Spleen (tissue), 11 donors: Measurements from ENCODE around the gene NMNAT3. TPM values are rescaled to one million over a fixed set of nuclear protein-coding genes. Genes with fewer than 3 reads are reported as not detected.

ENCODE experiments used
- DNase-seq: peaks from one replicate; pipeline ENCODE4 v3.0.0-alpha.2; 2020
- H3K27ac ChIP-seq, 8 donors: fragments of 200-600 bp; sonication (generic) in 7 of 8; 1 replicate in 4 of 8; 2 replicates in 4 of 8; pipeline versions ENCODE4 v1.5.0 to v1.8.0; 2016 to 2021; ENCODE audit warnings: inconsistent platforms in 4 of 8, mild to moderate bottlenecking in 4 of 8, moderate library complexity in 1 of 8
- H3K27me3 ChIP-seq, 7 donors: fragments of 200-600 bp; sonication (generic) in 6 of 7; replicated peaks in 1 of 7; 1 replicate in 4 of 7; 2 replicates in 3 of 7; pipeline versions ENCODE4 v1.5.0 to v1.8.0; 2016 to 2021; ENCODE audit warnings: inconsistent platforms in 3 of 7, mild to moderate bottlenecking in 1 of 7
- H3K36me3 ChIP-seq, 6 donors: fragments of 200-600 bp; sonication (generic) in 5 of 6; 1 replicate in 4 of 6; 2 replicates in 2 of 6; pipeline versions ENCODE4 v1.5.0 to v1.8.0; 2016 to 2021; ENCODE audit warnings: inconsistent platforms in 2 of 6
- H3K4me1 ChIP-seq, 6 donors: fragments of 200-600 bp; sonication (generic) in 5 of 6; 1 replicate in 3 of 6; 2 replicates in 3 of 6; pipeline versions ENCODE4 v1.5.0 to v1.8.0; 2016 to 2021; ENCODE audit warnings: inconsistent platforms in 3 of 6
- H3K4me3 ChIP-seq, 8 donors: fragments of 200-600 bp; sonication (generic) in 7 of 8; 1 replicate in 4 of 8; 2 replicates in 4 of 8; pipeline versions ENCODE4 v1.5.0 to v1.8.0; 2016 to 2021; ENCODE audit warnings: inconsistent platforms in 4 of 8, mild to moderate bottlenecking in 4 of 8, moderate library complexity in 2 of 8
- H3K9me3 ChIP-seq, 8 donors: fragments of 200-600 bp; sonication (generic) in 7 of 8; 1 replicate in 4 of 8; 2 replicates in 4 of 8; pipeline versions ENCODE4 v1.5.0 to v1.8.0; 2016 to 2021; ENCODE audit warnings: inconsistent platforms in 4 of 8
- CTCF ChIP-seq, 11 experiments: fragments of 200-600 bp in 7 of 11; fragments of 450-650 bp in 4 of 11; sonication (generic) in 4 of 11; IDR thresholded peaks in 8 of 11; conservative IDR thresholded peaks in 3 of 11; 1 replicate in 7 of 11; 2 replicates in 4 of 11; pipeline versions ENCODE4 v1.4.0 to v1.8.0; 2016 to 2021; ENCODE audit warnings: antibody characterized with exemption in 11 of 11, inconsistent platforms in 4 of 11, mild to moderate bottlenecking in 1 of 11
- POLR2A ChIP-seq, 3 donors: fragments of 450-650 bp; IDR thresholded peaks; one replicate each; pipeline ENCODE4 v1.5.1; 2017; ENCODE audit warnings: antibody characterized with exemption in 3 of 3, mild to moderate bottlenecking in 1 of 3
- POLR2AphosphoS5 ChIP-seq, 3 donors: sonication (generic); formaldehyde crosslinking; IDR thresholded peaks; one replicate each; pipeline ENCODE4 v1.5.1; 2017; ENCODE audit warnings: antibody characterized with exemption in 3 of 3
- WGBS, 5 donors: extraction: QIAGEN DNeasy Blood & Tissue Kit in 3 of 5; methylation state at CpG; one replicate each; pipeline versions ENCODE4 v1.1.5 to v1.1.7; 2013 to 2018; 5-methylcytosine and 5-hydroxymethylcytosine counted together
- intact Hi-C: fragments of 100-400 bp; cut with DNase I; formaldehyde crosslinking; loops from one replicate; pipeline ENCODE4 v1.15.0; 2023; ENCODE audit warnings: low total_unique reads
- polyA plus RNA-seq, 3 donors: library from polyadenylated mRNA; stranded (reverse); fragments of 200-250 nt; gene quantifications; one replicate each; pipeline ENCODE4 v1.2.1, GENCODE V29; 2013
- small RNA-seq, 4 donors: library from RNA; depleted of rRNA; stranded (forward); fragments of <200 nt; gene quantifications; one replicate each; pipeline ENCODE3, GENCODE V24; 2016
- total RNA-seq, 7 donors: library from RNA; depleted of rRNA in 3 of 7; stranded (reverse); fragments of >200 nt in 3 of 7; fragmentation: NEBNext Ultra II Directional in 4 of 7; extraction: Animal tissue kit (Norgen Biotek cat#: 25700) in 4 of 7; gene quantifications; one replicate each; pipeline versions ENCODE4 v1.1.0 to v1.2.1, GENCODE V29; 2016 to 2021
- donor health status: healthy with polysubstance abuse.
- donor health status: DM: no; HTN: no; CAD: no; lungs with moderate emphysema.
- donor health status: DM: no; HTN: no; CAD: no.
- donor health status: Bipolar disorder and iron deficiency.
- donor health status: healthy.
- donor health status: DM: no; HTN: no; CAD: no.
- donor health status: DM: yes; HTN: yes; CAD: no.

The NMNAT3 gene
- total and polyA plus RNA-seq, 10 donors, result 2.6 to 12.5 (median 7.0) TPM

DNA sequence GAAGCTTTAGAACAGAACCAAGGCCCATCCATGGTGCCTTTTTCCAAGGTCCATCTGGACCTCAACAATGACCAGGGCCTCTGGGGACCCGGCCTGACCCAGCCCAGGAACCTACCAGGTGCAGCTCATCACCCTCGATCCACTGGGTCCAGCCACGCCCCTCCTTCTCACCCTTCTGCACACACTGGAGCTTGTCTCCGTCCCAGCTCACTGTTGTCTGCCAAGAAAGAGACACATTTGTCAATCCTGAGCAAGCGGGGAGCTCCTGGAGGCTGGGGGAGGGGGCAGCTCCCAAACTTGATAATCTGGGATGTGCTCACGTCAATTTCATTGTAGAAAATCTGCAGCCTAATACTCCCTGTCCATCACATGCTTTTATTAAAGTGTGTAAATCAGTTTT, 159.5 kb downstream of the NMNAT3 start:
- Histone ChIP-seq H3K27me3 (no peaks in the 10 kb centered on the region), H3K4me1 (peaks cover 0 to 10% (median 0%) of the 10 kb centered on the region in 6 donors), H3K4me3 (no peak overlapping the region), H3K36me3 (peaks cover 0 to 7% (median 0%) of the 10 kb centered on the region in 6 donors), H3K9me3 (no peaks in the 10 kb centered on the region), H3K27ac (no peak overlapping the region)
- WGBS, 5 donors, result 84 to 89% (median 89%) methylated on average over 6 of the region's 6 CpGs
- intact Hi-C loops, result no loop called here
- TF ChIP-seq POLR2A (IDR thresholded peaks at IDR 0.05) (no peak), CTCF (IDR thresholded peaks at IDR 0.05 in 8 of 11, conservative IDR thresholded peaks at IDR 0.05 in 3 of 11) (no peak), POLR2AphosphoS5 (IDR thresholded peaks at IDR 0.05) (no peak)
- no peak for DNase-seq

DNA sequence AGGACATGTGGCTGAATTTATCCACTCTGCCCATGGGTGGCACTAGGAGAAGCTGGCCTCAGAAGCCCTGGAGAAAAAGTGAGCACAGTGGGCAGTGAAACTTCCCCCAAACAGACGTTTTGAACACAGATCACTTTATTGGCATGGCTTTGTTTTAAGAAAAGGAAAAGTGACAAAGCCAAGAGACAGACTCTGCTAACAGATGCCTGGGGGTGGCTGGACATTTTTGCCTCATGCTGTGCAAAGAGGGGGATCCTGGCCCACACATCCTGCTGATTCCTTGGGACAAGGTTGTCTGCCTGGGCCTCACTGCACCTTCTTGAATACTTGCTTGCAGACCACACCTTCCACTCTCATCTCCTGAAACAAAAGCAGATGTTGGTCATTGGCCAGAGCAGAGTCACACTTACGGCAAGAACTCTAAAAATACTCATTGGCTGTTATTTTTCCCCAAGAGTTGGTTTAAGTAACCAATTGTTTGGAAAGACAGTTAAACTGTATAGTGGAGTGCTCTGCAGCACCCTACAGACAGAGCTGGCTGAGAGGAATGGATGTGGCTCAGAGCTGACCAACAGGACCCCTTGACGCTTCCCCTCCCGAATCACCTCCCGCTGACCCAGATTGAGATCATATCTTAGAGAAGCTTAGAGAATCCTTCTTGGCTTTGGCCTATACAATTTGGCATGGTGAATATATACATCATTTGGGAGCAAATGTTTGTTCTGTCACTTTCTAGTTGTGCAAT, 160.3 kb downstream of the NMNAT3 start:
- Histone ChIP-seq H3K36me3 (peaks cover 0 to 7% (median 0%) of the 10 kb centered on the region in 6 donors), H3K4me1 (peaks cover 0 to 10% (median 0%) of the 10 kb centered on the region in 6 donors), H3K9me3 (no peaks in the 10 kb centered on the region), H3K4me3 (no peak overlapping the region), H3K27me3 (no peaks in the 10 kb centered on the region), H3K27ac (no peak overlapping the region)
- TF ChIP-seq POLR2AphosphoS5 (IDR thresholded peaks at IDR 0.05), result no peak
- DNase-seq, result no peak
- intact Hi-C loops, result no loop called here
- WGBS, 5 donors, result 81 to 88% (median 84%) methylated on average over 5 of the region's 5 CpGs

DNA sequence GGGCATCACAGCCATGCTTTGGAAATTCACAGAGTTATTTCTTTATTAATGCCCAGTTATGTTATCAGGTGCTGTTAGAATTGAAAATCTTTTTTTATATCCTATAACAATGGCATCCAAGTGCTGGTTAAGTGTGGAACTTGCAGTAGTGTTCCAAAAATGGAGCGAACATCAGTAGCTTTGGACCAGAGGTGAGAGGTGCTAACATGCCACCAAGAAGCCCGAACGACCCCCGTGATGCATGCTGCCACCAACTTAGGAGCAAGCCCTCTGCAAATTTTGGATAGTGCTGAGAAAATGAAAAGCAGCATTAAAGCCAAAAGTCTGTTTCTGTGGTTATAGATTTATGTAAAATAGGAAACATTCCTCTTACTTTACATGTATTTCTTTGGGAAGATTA, 163.0 kb downstream of the NMNAT3 start:
- no peak overlapping the region for H3K4me3 ChIP-seq
- WGBS, 5 donors, result 85 to 95% (median 92%) methylated on average over 4 of the region's 4 CpGs
- intact Hi-C loops, result no loop called here
- no peaks in the 10 kb centered on the region for H3K27me3 ChIP-seq
- TF ChIP-seq POLR2AphosphoS5 (IDR thresholded peaks at IDR 0.05) (no peak), POLR2A (IDR thresholded peaks at IDR 0.05) (no peak), CTCF (IDR thresholded peaks at IDR 0.05 in 8 of 11, conservative IDR thresholded peaks at IDR 0.05 in 3 of 11) (no peak)
- DNase-seq, result no peak
- no peaks in the 10 kb centered on the region for H3K9me3 ChIP-seq
- peaks cover 0 to 7% (median 0%) of the 10 kb centered on the region in 6 donors for H3K36me3 ChIP-seq
- H3K4me1 ChIP-seq, result no peaks in the 10 kb centered on the region
- H3K27ac ChIP-seq, result no peak overlapping the region

Small RNA genes within 50 kb of the gene (small RNA-seq; reads per million reads assigned to genes)
- 0 reads per million in 4 donors for gene RN7SL724P

Other genes starting within 250 kb of the NMNAT3 start
- not detected for gene RBP2, start 201.5 kb downstream of the NMNAT3 start, total RNA-seq
- gene RBP2, start 201.5 kb downstream of the NMNAT3 start, polyA plus RNA-seq, result 1 to 10 TPM in 1 of 3 donors, not detected in 2; 1.2 TPM
- gene RBP1, start 138.2 kb downstream of the NMNAT3 start, total RNA-seq, result 10 to 100 TPM; 25.8 to 48.1 (median 34.0) TPM
- gene RBP1, start 138.2 kb downstream of the NMNAT3 start, polyA plus RNA-seq, result 10 to 100 TPM; 21.0 to 29.4 (median 21.6) TPM